PFSK-1 (cell line): ENCODE results near the gene KCNC4.

ENCODE experiments used
- FOXP2 ChIP-seq: optimal IDR thresholded peaks from 2 replicates; pipeline ENCODE3; 2011; ENCODE audit warnings: borderline replicate concordance, control low read depth, inconsistent platforms; ENCODE audit not compliant: insufficient read depth; ENCODE audit errors: extremely low read length, extremely low read depth
- POLR2AphosphoS5 ChIP-seq: IDR thresholded peaks from 2 replicates; pipeline ENCODE4 v1.6.1; 2012; ENCODE audit warnings: low read depth, mild to moderate bottlenecking, control low read depth, low read length, moderate library complexity
- SIN3A ChIP-seq: IDR thresholded peaks from 2 replicates; pipeline ENCODE4 v1.6.1; 2012; ENCODE audit warnings: mild to moderate bottlenecking, low read length, moderate library complexity, borderline replicate concordance; ENCODE audit not compliant: insufficient read depth
- TAF1 ChIP-seq: IDR thresholded peaks from 2 replicates; pipeline ENCODE4 v1.6.1; 2012; ENCODE audit warnings: low read length, control low read depth, borderline replicate concordance; ENCODE audit not compliant: insufficient read depth
- TF ChIP-seq, protein P1 (sequence below), 2 experiments: IDR thresholded peaks; 2 replicates each; pipeline versions ENCODE4 v1.6.1 to v1.8.0; 2011 to 2012; ENCODE audit warnings: low read depth in 2 of 2, low read length in 2 of 2, control low read depth in 1 of 2, inconsistent platforms in 1 of 2, mild to moderate bottlenecking in 1 of 2, moderate library complexity in 1 of 2; ENCODE audit not compliant: insufficient read depth in 1 of 2

KCNC4 gene

GRCh38 chr1:110225756-110226404 lies 15.8 kb downstream of the KCNC4 start:
- TF ChIP-seq POLR2AphosphoS5, result no peak
- TF ChIP-seq TAF1, result no peak
- no peak for TF ChIP-seq SIN3A
- TF ChIP-seq, protein P1, sequence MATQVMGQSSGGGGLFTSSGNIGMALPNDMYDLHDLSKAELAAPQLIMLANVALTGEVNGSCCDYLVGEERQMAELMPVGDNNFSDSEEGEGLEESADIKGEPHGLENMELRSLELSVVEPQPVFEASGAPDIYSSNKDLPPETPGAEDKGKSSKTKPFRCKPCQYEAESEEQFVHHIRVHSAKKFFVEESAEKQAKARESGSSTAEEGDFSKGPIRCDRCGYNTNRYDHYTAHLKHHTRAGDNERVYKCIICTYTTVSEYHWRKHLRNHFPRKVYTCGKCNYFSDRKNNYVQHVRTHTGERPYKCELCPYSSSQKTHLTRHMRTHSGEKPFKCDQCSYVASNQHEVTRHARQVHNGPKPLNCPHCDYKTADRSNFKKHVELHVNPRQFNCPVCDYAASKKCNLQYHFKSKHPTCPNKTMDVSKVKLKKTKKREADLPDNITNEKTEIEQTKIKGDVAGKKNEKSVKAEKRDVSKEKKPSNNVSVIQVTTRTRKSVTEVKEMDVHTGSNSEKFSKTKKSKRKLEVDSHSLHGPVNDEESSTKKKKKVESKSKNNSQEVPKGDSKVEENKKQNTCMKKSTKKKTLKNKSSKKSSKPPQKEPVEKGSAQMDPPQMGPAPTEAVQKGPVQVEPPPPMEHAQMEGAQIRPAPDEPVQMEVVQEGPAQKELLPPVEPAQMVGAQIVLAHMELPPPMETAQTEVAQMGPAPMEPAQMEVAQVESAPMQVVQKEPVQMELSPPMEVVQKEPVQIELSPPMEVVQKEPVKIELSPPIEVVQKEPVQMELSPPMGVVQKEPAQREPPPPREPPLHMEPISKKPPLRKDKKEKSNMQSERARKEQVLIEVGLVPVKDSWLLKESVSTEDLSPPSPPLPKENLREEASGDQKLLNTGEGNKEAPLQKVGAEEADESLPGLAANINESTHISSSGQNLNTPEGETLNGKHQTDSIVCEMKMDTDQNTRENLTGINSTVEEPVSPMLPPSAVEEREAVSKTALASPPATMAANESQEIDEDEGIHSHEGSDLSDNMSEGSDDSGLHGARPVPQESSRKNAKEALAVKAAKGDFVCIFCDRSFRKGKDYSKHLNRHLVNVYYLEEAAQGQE (IDR thresholded peaks at IDR 0.05; ENCODE audit: insufficient read depth in 1 of 2, low read depth in 2 of 2, low read length in 2 of 2), result no peak
- no peak for TF ChIP-seq FOXP2

DNA sequence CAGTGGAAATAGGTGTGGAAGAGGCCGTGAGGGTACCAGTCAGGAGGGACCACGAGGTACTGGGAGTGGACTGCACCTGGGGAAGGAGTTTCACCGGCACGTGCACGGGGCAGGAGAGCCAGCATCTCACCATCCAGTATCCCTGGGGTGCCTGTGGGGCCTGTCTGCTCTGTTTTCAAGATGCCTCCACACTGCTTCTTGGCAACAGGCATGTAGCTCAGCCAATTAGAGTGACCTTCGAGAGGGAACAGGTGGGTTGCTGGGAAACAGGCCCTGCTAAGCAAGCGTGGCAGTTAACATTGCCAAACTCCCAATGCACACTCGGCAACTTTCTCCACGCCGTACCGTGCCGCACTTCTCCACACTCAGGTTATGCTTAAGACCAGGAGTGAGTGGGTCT lies 17.7 kb downstream of the KCNC4 start:
- TF ChIP-seq SIN3A, result no peak
- no peak for TF ChIP-seq TAF1
- no peak for TF ChIP-seq POLR2AphosphoS5
- no peak for TF ChIP-seq FOXP2
- TF ChIP-seq, protein P1 (IDR thresholded peaks at IDR 0.05; ENCODE audit: insufficient read depth in 1 of 2, low read depth in 2 of 2, low read length in 2 of 2), result no peak

DNA sequence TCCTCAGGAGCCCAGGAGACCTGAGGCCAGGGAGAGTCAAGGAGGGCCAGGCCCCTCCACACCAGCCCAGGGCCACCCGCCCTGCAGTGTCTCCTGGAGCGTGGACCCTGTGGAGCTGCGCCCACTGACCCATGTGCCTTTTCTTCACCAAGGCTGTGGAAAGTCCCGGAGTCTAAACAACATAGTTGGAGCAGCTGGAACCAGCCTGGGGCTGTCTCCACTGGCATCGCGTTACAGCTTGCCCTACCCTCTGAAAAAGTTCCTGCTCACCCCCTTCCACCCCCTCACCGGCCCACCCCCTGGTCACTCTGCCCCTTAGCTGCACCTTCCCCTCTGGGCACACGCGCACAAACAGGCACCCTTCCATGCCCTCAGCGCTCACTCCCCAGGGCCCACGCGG lies 18.3 kb downstream of the KCNC4 start:
- TF ChIP-seq SIN3A (no peak), FOXP2 (no peak), TAF1 (no peak)

GRCh38 chr1:110228869-110229268 lies 18.8 kb downstream of the KCNC4 start:
- no peak for TF ChIP-seq POLR2AphosphoS5
- no peak for TF ChIP-seq SIN3A
- TF ChIP-seq, protein P1 (IDR thresholded peaks at IDR 0.05; ENCODE audit: insufficient read depth in 1 of 2, low read depth in 2 of 2, low read length in 2 of 2), result no peak
- no peak for TF ChIP-seq FOXP2
- TF ChIP-seq TAF1, result no peak

DNA sequence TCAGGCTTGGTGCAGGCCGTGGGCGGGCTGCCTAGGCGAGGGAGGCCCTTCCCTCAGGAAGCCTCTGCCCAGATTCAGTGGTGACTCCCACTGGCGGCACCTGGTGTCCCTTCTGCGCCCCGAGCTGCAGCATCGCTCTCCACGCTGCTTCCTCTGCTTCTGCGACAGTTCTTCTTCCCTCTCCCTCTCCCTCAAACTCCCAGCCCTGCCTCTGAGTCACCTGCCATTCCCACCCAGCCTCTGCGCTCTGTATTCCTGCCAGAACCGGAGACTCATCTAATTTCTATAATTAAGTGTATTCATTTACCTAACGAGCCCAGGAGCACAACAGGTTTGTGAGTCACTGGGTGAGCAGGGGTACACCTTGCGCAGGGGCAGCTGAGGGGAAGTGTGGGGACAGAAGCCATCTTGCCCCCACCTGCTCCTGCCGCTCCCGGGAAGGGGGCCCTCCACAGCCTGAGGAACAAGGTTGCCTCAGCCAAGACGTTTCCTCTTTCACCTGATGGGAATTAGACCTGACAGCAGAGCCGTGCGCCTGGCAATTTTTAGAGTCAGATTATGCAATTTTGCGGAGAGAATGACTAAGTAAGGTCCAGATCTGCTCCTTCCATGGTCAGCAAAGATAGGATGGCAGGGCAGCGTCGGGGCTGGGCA lies 19.4 kb downstream of the KCNC4 start:
- no peak for TF ChIP-seq FOXP2
- no peak for TF ChIP-seq TAF1
- TF ChIP-seq SIN3A, result no peak
- no peak for TF ChIP-seq POLR2AphosphoS5
- TF ChIP-seq, protein P1 (IDR thresholded peaks at IDR 0.05; ENCODE audit: insufficient read depth in 1 of 2, low read depth in 2 of 2, low read length in 2 of 2), result no peak
